ENCODE data around the gene RAPGEF6. TPM values are rescaled to one million over a fixed set of nuclear protein-coding genes. Genes with fewer than 3 reads are reported as not detected.

Gene RAPGEF6
- total and polyA plus RNA-seq, 9 of the 15 experiments (the other 6 are each of a cell fraction or from before 2014, with no cell fraction given) = 2.7 to 23.4 (median 12.7) TPM

GRCh38 chr5:131532031-131532640 is 102.9 kb downstream of the RAPGEF6 start:
- H3K4me2 ChIP-seq (ENCODE audit: insufficient read depth, low read length) = no peak overlapping the region
- TF ChIP-seq ZNF224 (CRISPR knock-in tag; IDR thresholded peaks at IDR 0.05) (no peak), MGA (IDR thresholded peaks at IDR 0.05) (no peak), HDAC8 (tag; IDR thresholded peaks at IDR 0.05) (no peak), HEY1 (CRISPR knock-in tag; IDR thresholded peaks at IDR 0.05; ENCODE audit: borderline replicate concordance) (no peak), OTX1 (CRISPR knock-in tag; IDR thresholded peaks at IDR 0.05) (no peak)
- TF ChIP-seq, protein P1, sequence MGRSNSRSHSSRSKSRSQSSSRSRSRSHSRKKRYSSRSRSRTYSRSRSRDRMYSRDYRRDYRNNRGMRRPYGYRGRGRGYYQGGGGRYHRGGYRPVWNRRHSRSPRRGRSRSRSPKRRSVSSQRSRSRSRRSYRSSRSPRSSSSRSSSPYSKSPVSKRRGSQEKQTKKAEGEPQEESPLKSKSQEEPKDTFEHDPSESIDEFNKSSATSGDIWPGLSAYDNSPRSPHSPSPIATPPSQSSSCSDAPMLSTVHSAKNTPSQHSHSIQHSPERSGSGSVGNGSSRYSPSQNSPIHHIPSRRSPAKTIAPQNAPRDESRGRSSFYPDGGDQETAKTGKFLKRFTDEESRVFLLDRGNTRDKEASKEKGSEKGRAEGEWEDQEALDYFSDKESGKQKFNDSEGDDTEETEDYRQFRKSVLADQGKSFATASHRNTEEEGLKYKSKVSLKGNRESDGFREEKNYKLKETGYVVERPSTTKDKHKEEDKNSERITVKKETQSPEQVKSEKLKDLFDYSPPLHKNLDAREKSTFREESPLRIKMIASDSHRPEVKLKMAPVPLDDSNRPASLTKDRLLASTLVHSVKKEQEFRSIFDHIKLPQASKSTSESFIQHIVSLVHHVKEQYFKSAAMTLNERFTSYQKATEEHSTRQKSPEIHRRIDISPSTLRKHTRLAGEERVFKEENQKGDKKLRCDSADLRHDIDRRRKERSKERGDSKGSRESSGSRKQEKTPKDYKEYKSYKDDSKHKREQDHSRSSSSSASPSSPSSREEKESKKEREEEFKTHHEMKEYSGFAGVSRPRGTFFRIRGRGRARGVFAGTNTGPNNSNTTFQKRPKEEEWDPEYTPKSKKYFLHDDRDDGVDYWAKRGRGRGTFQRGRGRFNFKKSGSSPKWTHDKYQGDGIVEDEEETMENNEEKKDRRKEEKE (IDR thresholded peaks at IDR 0.05; ENCODE audit: borderline replicate concordance in 1 of 2, control insufficient read depth in 1 of 2, low read depth in 2 of 2, low read length in 1 of 2) = no peak

More at GRCh38 chr5:131532031-131532640, 102.9 kb downstream of the RAPGEF6 start:
- Histone ChIP-seq H3K9me3 (replicated peaks; ENCODE audit: control insufficient read depth, insufficient read depth, low read depth, low read length) (no peaks in the 10 kb centered on the region), H3K79me2 (ENCODE audit: control insufficient read depth, insufficient read depth, low read length) (peaks cover 9% of the 10 kb centered on the region; the same call in 2 of the 3 replicates), H3K9ac (ENCODE audit: insufficient read depth in 1 of 2, low read depth in 2 of 2, low read length in 2 of 2) (no peak overlapping the region), H3K27me3 (ENCODE audit: control insufficient read depth in 2 of 2, insufficient read depth in 2 of 2, low read length in 2 of 2) (no peaks in the 10 kb centered on the region), H3K27ac (ENCODE audit: extremely low read depth, low read depth, low read length) (no peak overlapping the region), H4K20me1 (replicated peaks; ENCODE audit: control insufficient read depth, insufficient read depth, low read length) (no peaks in the 10 kb centered on the region), H3K4me1 (replicated peaks in 1 of 2; ENCODE audit: control insufficient read depth in 2 of 2, insufficient read depth in 2 of 2, low read length in 2 of 2) (peaks cover 0 to 7% of the 10 kb centered on the region in 2 experiments; a peak in 1 of 5 replicates), H3K4me3 (no peak overlapping the region), H2AFZ (ENCODE audit: low read depth, low read length) (no peak overlapping the region), H3K9me1 (ENCODE audit: control insufficient read depth, insufficient read depth, low read length) (no peaks in the 10 kb centered on the region), H3K36me3 (ENCODE audit: control insufficient read depth, insufficient read depth, low read length) (peaks cover 6% of the 10 kb centered on the region; the same call in 1 of the 3 replicates)
- in situ Hi-C loops (cut with MboI) (no loop called here), intact Hi-C loops (cut with micrococcal nuclease) (no loop called here)
- CTCF ChIA-PET (ENCODE audit: low intra/inter-chr PET ratio) = no interaction called here
- DNase-seq (ENCODE audit: extremely low read depth in 1 of 4, low spot score in 3 of 4) = no peak
- POLR2A ChIA-PET = interaction anchor here (0.6 to 1.6 kb wide), 5 partner anchors 8 to 390 kb away, joined by 3 to 7 read pairs (median 3); no protein-coding TSS in a partner anchor
- no peak for ATAC-seq
- no peak for FAIRE-seq
- BruUV-seq (replicated peaks) = no TSS peak
- WGBS (ENCODE audit: insufficient coverage, low coverage, missing lambda C conversion rate) = 81% methylated on average over 6 of the region's 6 CpGs

Data from K562 (cell line).